ENCODE data around the gene IFIT1B. TPM values are rescaled to one million over a fixed set of nuclear protein-coding genes. Genes with fewer than 3 reads are reported as not detected.
"Not testable (repeated sequence)": the region's sequence is repeated elsewhere in the genome, so short reads cannot be mapped to it uniquely, and the experiment has no call there.

The IFIT1B gene
- total and polyA plus RNA-seq, 8 donors, result 0.92 TPM; not detected in 7

DNA sequence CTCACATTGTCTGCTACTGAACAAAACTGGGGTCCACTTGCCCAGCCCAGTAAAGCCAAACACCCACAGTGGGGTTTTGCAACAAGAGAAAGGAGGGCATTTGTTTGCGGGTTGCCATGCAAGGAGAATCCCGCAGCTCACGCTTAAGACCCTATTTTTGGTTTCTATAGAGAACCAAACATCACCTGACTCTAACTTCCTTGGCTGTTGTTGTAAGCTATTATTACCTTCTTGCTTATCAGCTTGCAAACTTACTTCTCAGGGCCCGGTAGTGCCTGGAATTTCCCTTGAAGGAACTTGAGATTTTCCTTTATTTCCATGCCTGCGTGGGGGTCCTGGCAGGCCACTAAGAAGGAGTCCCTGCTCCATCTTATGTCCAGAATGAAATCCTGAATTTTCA, 29.4 kb upstream of the IFIT1B start:
- peaks cover 9 to 41% (median 27%) of the 10 kb centered on the region in 4 donors for H3K4me1 ChIP-seq
- peak overlapping the region in 3 of 5 donors; percentile 3 to 48 (median 20) for H3K27ac ChIP-seq
- H3K9me3 ChIP-seq, result no peaks in the 10 kb centered on the region
- no peaks in the 10 kb centered on the region for H3K27me3 ChIP-seq
- no peak for DNase-seq
- intact Hi-C loops (cut with DNase I; ENCODE audit: low total_unique reads), result no loop called here
- no peaks in the 10 kb centered on the region for H3K36me3 ChIP-seq
- H3K4me3 ChIP-seq, result no peak overlapping the region
- WGBS, 5 donors, result 59 to 74% (median 64%) methylated on average over 5 of the region's 5 CpGs
- TF ChIP-seq, protein P1, sequence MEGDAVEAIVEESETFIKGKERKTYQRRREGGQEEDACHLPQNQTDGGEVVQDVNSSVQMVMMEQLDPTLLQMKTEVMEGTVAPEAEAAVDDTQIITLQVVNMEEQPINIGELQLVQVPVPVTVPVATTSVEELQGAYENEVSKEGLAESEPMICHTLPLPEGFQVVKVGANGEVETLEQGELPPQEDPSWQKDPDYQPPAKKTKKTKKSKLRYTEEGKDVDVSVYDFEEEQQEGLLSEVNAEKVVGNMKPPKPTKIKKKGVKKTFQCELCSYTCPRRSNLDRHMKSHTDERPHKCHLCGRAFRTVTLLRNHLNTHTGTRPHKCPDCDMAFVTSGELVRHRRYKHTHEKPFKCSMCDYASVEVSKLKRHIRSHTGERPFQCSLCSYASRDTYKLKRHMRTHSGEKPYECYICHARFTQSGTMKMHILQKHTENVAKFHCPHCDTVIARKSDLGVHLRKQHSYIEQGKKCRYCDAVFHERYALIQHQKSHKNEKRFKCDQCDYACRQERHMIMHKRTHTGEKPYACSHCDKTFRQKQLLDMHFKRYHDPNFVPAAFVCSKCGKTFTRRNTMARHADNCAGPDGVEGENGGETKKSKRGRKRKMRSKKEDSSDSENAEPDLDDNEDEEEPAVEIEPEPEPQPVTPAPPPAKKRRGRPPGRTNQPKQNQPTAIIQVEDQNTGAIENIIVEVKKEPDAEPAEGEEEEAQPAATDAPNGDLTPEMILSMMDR (IDR thresholded peaks at IDR 0.05), result no peak
- TF ChIP-seq EP300 (IDR thresholded peaks at IDR 0.05) (no peak), POLR2AphosphoS5 (IDR thresholded peaks at IDR 0.05) (no peak), POLR2A (IDR thresholded peaks at IDR 0.05) (no peak)

DNA sequence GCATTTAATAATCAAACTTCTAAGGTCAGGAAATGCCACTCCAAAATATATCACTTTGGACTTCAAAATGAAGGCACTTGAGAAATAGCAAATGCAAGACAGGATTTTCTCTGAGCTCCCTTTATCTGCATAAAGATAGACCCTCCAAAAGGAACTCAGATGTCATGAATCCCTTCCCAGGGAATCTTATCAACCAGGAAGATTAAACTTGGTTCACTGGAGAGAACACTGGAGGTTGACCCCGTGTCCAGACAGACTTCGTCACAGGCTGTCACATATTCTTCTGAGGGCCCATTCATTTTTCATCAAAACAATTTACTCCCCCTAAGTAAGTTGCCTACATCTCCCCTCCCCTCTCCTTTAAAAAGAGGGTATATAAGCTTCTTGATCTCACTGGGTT, 28.9 kb upstream of the IFIT1B start:
- intact Hi-C loops (cut with DNase I; ENCODE audit: low total_unique reads), result no loop called here
- no peak overlapping the region for H3K27ac ChIP-seq
- 70 to 79% (median 77%) methylated on average over 2 of the region's 2 CpGs for WGBS, 5 donors

DNA sequence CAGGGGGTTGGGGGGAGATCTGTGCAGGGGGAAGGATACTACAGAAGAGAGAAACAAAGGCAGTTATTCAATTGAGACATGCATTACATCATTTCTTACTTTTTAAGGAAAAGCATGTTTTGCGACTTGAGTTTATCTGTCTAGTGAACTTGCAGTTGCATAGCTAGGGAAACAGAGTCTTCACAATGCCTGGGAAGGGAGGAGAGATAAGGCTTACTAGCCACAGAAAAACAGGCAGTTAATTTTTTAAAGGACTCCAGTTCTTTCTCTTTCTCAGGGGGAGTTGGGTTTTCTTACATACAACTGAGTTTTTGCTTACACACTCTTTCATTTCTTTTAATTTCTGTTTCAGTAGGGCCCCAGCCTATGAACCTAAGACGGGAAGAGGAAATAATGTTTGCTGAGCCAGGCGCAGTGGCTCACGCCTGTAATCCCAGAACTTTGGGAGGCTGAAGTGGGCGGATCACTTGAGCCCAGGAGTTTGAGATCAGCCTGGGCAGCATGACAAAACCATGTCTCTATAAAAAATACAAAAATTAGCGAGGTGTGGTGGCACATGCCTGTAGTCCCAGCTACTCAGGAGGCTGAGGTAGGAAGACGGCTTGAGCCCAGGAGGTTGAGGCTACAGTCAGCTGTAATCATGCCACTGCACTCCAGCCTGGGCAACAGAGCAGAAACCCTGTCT, 27.1 kb upstream of the IFIT1B start:
- H3K36me3 ChIP-seq; H3K27me3 ChIP-seq; intact Hi-C loops (cut with DNase I; ENCODE audit: low total_unique reads); H3K4me3 ChIP-seq; H3K9me3 ChIP-seq: not testable (repeated sequence)
- H3K27ac ChIP-seq, result peak overlapping the region; percentile 82 to 96 (median 88)
- peaks cover 9 to 41% (median 27%) of the 10 kb centered on the region in 4 donors for H3K4me1 ChIP-seq
- WGBS, 5 donors, result 9 to 23% (median 17%) methylated on average over 7 of the region's 7 CpGs
- peak in 2 of 3 donors; percentile 49 to 53 for TF ChIP-seq POLR2AphosphoS5 (IDR thresholded peaks at IDR 0.05)
- peak; percentile 57 to 68 for DNase-seq

More for the DNA sequence above, 28.9 kb upstream of the IFIT1B start:
- DNase-seq, result no peak
- Histone ChIP-seq H3K36me3 (no peaks in the 10 kb centered on the region), H3K9me3 (no peaks in the 10 kb centered on the region), H3K4me1 (peaks cover 9 to 41% (median 27%) of the 10 kb centered on the region in 4 donors), H3K27me3 (no peaks in the 10 kb centered on the region), H3K4me3 (no peak overlapping the region)
- TF ChIP-seq, protein P1 (IDR thresholded peaks at IDR 0.05), result no peak
- TF ChIP-seq POLR2AphosphoS5 (IDR thresholded peaks at IDR 0.05) (no peak), POLR2A (IDR thresholded peaks at IDR 0.05) (no peak), EP300 (IDR thresholded peaks at IDR 0.05) (no peak)

DNA sequence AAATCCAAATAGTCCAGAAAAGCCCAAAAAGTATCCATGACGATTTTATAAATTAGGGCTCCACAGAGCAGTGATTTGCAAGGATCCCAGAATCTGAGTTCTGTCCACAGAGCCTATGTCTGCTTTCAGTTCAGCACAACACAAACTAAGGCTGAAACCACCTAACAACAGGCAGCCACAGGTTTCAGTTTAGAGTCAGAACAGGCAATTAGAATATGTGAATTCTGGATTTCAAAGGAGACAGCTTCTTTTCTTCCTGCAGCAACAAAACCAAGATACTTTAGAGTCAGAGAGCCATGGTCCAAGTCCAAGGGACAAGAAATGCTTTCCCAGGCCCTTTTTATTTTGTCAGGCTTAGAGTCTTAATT, 26.5 kb upstream of the IFIT1B start:
- H3K4me3 ChIP-seq, result no peak overlapping the region
- peaks cover 9 to 37% (median 26%) of the 10 kb centered on the region in 4 donors for H3K4me1 ChIP-seq
- H3K27ac ChIP-seq, result peak overlapping the region; percentile 82 to 96 (median 88)
- no peaks in the 10 kb centered on the region for H3K9me3 ChIP-seq
- peak in 1 of 2 donors; percentile 62 for DNase-seq
- no peaks in the 10 kb centered on the region for H3K36me3 ChIP-seq
- intact Hi-C loops (cut with DNase I; ENCODE audit: low total_unique reads), result no loop called here
- H3K27me3 ChIP-seq, result no peaks in the 10 kb centered on the region
- 0 to 22% (median 14%) methylated on average over 1 of the region's 1 CpG for WGBS, 5 donors
- TF ChIP-seq EP300 (IDR thresholded peaks at IDR 0.05), result no peak
- TF ChIP-seq POLR2A (IDR thresholded peaks at IDR 0.05), result no peak
- TF ChIP-seq, protein P1 (IDR thresholded peaks at IDR 0.05), result no peak
- no peak for TF ChIP-seq POLR2AphosphoS5 (IDR thresholded peaks at IDR 0.05)
